GM19240 (cell line): ENCODE results near the gene AVPR1B.

Experiments
- DNase-seq: peaks from one replicate; pipeline ENCODE4 v3.0.0; 2011; ENCODE audit warnings: low spot score; ENCODE audit not compliant: insufficient read length

AVPR1B gene

DNA sequence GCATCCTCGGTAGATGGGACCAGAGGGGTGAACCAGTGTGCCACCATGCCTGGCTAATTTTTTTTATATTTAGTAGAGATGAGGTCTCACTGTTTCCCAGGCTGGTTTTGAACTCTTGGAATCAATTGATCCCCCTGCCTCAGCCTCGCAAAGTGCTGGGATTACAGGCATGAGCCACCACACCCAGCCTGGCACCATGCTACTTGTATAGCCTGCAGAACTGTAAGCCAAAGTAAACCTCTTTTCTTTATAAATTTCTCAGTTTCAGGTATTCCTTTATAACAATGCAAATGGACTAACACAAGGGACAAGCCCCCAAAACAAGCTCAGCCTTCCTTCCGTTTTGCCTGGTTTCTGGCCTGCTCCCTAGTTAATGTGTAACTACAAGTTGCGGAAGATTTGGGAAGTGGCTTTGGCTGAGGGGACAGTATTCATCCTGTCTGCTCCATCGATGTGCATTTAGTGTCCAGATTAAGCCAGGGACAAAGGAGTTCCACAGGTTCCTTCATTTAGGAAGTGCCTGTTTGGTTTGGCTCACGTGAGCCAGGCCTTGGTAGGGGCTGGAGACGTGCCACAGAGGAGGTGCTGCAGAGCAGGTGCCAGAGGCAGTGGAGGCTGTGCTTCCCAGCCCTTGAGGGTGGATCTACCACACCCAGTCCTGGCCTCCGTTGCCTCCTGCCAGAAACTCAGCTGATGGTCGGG lies 4.4 kb downstream of the AVPR1B start:
- no peak for DNase-seq

- no peak for DNase-seq
These were observed 5.8 kb downstream of the AVPR1B start for GRCh38 chr1:206111271-206111927.

DNA sequence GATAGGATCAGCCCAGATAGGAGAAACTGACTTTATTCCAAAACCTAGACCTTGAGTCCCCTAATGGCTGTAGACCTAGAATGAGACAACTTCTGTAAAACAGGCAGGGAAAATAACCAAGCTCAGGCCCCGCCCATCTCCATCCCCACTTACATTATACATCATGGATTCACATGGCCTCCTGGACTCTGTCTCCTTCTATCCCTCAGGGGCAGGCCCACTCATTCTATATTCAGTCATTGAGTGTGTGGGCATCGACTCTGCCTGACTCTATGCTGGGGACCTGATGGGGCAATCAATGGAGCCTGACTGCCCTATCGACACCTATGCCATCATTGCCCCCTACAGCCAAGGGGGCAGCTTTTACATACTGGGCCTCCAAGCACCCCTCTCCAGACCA lies 6.4 kb downstream of the AVPR1B start:
- no peak for DNase-seq

- DNase-seq, result no peak
These were observed 7.0 kb downstream of the AVPR1B start for GRCh38 chr1:206110161-206110560.

DNA sequence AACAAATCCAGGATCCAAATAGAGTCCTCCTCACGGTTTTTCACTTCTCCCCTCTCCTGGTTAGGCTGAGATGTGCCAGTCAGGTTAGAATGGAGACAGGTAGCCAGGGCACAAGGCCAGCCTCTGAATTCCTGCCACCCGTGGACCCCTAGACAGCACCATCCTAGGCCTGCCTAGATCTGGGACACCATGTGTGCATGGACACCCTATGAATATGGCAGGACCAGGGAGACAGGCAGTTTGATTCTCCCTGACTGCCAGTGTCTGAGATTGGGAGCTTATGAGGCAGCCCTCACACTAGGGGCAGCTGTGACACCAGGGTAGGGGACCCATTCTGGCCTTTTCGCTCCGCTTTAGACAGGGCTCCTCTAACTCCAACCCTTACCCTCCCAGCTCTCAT lies 7.5 kb downstream of the AVPR1B start:
- no peak for DNase-seq

- DNase-seq, result no peak
These were observed 8.6 kb downstream of the AVPR1B start for GRCh38 chr1:206108635-206109034.

GRCh38 chr1:206107168-206107544 lies 10.0 kb downstream of the AVPR1B start:
- DNase-seq, result no peak

- peak; percentile 78 for DNase-seq
These were observed 10.6 kb downstream of the AVPR1B start for GRCh38 chr1:206106328-206107167.

- DNase-seq, result no peak
These were observed 11.7 kb downstream of the AVPR1B start for GRCh38 chr1:206105464-206105995.

- no peak for DNase-seq
These were observed 13.2 kb downstream of the AVPR1B start for GRCh38 chr1:206103979-206104378.

GRCh38 chr1:206102292-206102936 lies 14.8 kb downstream of the AVPR1B start:
- DNase-seq, result no peak

- no peak for DNase-seq
These were observed 15.7 kb downstream of the AVPR1B start for GRCh38 chr1:206101351-206102045.

GRCh38 chr1:206100226-206100815 lies 16.9 kb downstream of the AVPR1B start:
- no peak for DNase-seq

GRCh38 chr1:206098242-206098919 lies 18.8 kb downstream of the AVPR1B start:
- no peak for DNase-seq

DNA sequence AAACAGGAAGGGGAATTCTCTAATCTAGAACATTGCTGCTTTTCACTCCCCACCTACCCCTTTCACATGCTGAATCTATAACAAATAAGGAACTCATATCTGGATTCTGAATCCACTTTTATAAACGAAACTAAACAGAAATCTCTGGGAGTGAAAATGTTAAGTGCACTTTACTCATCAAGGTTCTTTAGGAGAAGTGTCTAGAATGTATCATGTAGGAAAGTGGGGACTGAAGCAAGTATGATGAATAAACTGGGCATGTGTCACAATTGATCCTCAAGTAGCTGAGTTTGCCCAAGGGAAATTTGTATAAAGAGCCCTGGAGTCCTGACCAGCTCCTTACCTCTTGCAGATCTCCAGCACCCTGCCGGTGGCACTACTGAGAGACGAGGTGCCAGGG lies 19.8 kb downstream of the AVPR1B start:
- no peak for DNase-seq

- no peak for DNase-seq
These were observed 23.2 kb downstream of the AVPR1B start for GRCh38 chr1:206094024-206094423.

DNA sequence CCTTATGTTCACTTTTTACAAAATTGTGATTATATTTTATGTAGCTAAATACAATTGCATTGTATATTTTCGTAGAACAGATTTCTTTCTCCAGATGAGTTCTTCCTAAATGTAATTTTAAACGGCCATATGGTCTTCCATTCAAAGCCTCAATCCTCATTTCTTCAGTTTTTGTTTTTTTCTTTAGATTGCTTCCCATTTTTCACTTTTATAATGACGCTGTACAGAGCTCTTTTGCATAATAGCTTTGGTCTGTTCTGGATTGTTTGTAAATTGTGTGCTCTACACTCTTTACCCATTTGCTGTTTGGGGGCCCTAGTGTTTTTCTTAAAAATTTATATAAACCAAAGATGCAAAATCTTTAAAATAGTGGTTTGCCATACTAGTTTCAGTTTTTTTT lies 27.8 kb downstream of the AVPR1B start:
- DNase-seq, result no peak

- no peak for DNase-seq
These were observed 30.1 kb downstream of the AVPR1B start for GRCh38 chr1:206087091-206087490.

DNA sequence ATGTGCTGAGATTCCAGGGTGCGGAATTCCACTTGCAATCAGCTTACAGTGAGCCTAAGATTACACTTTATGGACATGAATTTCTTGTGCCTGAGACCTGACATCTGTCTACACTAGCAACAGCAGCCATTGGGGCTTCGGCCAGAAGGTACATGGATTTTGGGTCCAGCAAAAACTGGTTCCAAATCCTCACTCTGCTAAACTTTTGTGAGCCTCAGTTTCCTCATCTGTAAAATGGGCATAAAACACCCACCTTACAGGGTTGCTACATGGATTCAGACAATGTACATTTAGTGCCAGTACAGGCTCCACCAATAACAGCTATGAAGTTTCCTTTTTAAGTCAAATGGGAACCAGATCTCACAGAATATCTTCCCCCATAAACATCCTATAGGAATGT lies 33.4 kb downstream of the AVPR1B start:
- DNase-seq, result no peak
